IPS DF 6.9 (cell line): ENCODE measurements around the gene CST9.
A peak's percentile ranks its signal among the peaks of the same experiment; 100 is the strongest.
"Not testable (repeated sequence)": the region's sequence is repeated elsewhere in the genome, so short reads cannot be mapped to it uniquely, and the experiment has no call there.

Experiments used
- DNase-seq: peaks from one replicate; pipeline ENCODE4 v3.0.0-alpha.2; 2013; ENCODE audit warnings: low read depth, low spot score
- H3K27ac ChIP-seq: one replicate; pipeline ENCODE4 v1.5.1; 2013; ENCODE audit warnings: low read length, control low read depth
- H3K27me3 ChIP-seq: 2 replicates; pipeline ENCODE4 v1.6.1; 2013; ENCODE audit warnings: mild to moderate bottlenecking, low read length; ENCODE audit not compliant: control insufficient read depth, insufficient read depth
- H3K36me3 ChIP-seq: 2 replicates; pipeline ENCODE4 v1.6.1; 2013; ENCODE audit warnings: low read length; ENCODE audit not compliant: control insufficient read depth, insufficient read depth
- H3K4me1 ChIP-seq: 2 replicates; pipeline ENCODE4 v1.6.1; 2013; ENCODE audit warnings: low read length; ENCODE audit not compliant: control insufficient read depth, insufficient read depth
- H3K4me3 ChIP-seq: 2 replicates; pipeline ENCODE4 v1.5.1; 2013; ENCODE audit warnings: mild to moderate bottlenecking, low read length
- H3K9me3 ChIP-seq: 2 replicates; pipeline ENCODE4 v1.6.1; 2013; ENCODE audit warnings: low read length, inconsistent platforms; ENCODE audit not compliant: control insufficient read depth, insufficient read depth
- WGBS: extraction: QIAGEN DNeasy Blood & Tissue Kit; methylation state at CpG from one replicate; pipeline ENCODE4 v1.1.7; 2013; ENCODE audit warnings: mixed read lengths, missing lambda C conversion rate; ENCODE audit not compliant: insufficient read length, insufficient coverage; 5-methylcytosine and 5-hydroxymethylcytosine counted together

Gene CST9

DNA sequence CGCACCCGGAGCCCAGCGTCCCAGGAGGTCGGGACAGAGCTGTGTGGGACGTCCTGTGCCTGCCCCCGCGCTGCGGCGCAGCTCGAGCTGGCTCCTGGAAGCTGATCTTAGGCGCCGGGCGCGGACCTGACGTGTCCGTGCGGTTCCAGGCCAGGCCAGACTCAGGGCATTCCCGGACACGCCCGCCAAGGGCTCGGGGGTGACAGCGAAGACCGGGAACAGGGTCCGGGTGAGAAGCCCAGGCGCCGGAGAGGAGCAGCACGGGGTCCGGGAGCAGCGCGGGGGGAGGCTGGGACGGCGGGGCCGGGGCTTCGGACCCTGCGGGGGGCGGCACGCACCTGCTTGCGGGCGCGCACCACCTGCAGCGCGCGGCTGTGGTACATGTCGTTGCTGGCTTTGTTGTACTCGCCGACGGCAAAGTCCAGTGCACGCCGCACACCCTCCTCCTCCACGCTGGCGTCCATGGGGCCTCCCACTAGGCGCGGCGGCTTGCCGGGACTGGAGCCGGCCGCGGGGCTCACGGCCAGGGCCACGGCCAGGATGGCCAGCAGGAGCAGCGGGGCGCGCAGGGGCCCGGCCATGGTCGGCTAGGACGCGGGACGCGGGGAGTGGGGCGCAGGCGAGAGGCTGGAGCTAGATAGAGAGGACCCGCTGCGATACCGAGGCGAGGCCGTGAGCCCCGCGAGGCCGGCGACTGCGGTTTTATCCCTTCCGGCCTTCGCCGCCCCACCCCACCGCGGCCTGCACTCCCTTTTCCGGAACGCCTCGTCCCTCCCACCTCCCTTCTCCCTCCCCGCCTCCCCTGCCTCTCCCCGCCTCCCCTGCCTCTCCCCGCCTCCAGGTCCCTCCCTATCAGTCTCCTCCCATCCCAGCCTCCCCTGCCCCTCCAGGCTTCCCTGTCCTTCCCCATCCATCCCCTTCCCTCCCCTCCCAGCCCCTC is 31.8 kb upstream of the CST9 start, which contains the start of gene CST3:
TSS of gene CST3 (minus strand) at position 674 of the 940 bp plus-strand sequence. CDS start at position 581, 93 bp downstream.
- Histone ChIP-seq H3K4me3 (peak within 1 kb of the TSS; percentile 72), H3K9me3 (no peaks in the 10 kb centered on the region), H3K36me3 (no peaks in the 10 kb centered on the region; the same call in 1 of the 2 replicates), H3K27ac (no peak within 1 kb of the TSS), H3K4me1 (peaks cover 2% of the 10 kb centered on the region; the same call in 1 of the 2 replicates), H3K27me3 (no peaks in the 10 kb centered on the region)
- no CpG with 5 or more reads among the region's 92 CpGs for WGBS
- DNase-seq = no peak

DNA sequence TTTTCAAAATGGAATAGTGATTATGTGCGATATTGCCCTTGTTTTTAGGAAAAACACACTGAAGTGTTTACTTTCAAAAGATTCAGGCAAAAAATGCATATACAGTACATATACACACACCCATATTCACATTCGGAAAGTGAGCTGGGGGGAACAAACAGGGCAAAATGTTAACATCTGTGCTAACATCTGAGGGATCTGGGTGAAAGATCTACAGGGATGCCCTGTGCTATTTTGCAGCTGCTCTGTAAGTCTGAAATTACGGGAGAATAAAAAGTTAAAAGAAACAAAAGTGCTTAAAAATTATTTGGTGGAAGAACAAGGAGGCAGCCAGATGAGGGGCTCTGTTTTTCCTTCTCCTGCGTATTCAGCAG is 31.2 kb upstream of the CST9 start:
- Histone ChIP-seq H3K27ac (no peak overlapping the region), H3K4me1 (peaks cover 2% of the 10 kb centered on the region; the same call in 1 of the 2 replicates), H3K36me3 (no peaks in the 10 kb centered on the region; the same call in 1 of the 2 replicates), H3K9me3 (no peaks in the 10 kb centered on the region), H3K4me3 (peak overlapping the region; percentile 72), H3K27me3 (no peaks in the 10 kb centered on the region)
- no CpG with 5 or more reads among the region's 4 CpGs for WGBS
- no peak for DNase-seq

DNA sequence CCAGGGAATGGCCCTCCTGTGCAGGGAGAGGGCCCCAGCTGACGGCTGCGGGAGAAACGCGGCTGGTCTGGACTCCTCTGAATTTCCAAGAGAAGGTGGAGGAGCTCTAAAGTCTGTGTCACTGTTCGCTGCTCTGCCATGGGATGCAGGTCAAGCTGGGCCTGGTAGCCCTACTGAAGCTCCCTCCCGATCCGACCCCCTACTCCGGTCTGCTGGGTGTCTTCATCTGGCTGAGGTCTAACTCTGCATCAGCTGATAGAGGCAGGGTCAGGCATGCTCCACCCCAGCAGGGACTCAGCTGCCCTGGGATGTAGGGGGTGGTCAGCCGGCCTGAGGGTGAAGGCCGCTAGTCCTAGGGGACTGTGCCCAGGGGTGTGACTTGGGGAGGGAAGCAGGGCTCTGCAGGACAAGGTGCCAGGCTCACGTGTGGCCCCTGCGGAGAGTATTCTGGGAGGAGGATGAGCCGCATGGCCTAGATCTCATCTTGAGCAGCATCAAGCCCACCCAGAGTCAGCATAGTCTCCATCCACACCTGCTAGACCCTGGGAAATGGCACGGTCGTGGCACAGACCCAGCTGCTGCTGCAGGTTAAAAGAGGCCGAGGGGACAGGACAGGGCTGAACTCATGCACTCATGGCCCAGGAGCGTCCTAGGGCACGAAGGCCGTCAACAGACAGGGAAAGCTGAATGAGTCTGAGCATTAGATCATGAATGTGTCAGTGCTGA is 30.6 kb upstream of the CST9 start:
- Histone ChIP-seq H3K27me3 (no peaks in the 10 kb centered on the region), H3K9me3 (no peaks in the 10 kb centered on the region), H3K36me3 (no peaks in the 10 kb centered on the region; the same call in 1 of the 2 replicates), H3K4me3 (no peak overlapping the region), H3K27ac (no peak overlapping the region), H3K4me1 (peaks cover 2% of the 10 kb centered on the region; the same call in 1 of the 2 replicates)
- WGBS = no CpG with 5 or more reads among the region's 19 CpGs
- DNase-seq = no peak

DNA sequence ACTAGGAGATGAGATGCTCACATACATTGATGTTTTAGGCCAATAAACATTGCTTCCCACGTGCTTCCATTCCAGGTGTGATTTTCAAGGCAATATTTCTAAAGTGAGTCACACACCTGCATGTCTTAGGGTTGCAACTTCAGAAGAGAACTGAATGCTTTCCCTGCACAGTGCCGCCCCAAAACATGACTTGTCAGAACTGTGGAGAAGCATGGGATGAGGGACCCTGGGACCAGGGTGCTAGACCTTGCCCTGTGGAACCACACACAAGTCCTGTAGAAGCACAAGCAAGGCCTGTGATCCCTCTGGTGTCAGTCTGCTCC is 30.0 kb upstream of the CST9 start:
- WGBS = no CpG with 5 or more reads among the region's 2 CpGs
- H3K4me1 ChIP-seq, H3K4me3 ChIP-seq: not testable (repeated sequence)

DNA sequence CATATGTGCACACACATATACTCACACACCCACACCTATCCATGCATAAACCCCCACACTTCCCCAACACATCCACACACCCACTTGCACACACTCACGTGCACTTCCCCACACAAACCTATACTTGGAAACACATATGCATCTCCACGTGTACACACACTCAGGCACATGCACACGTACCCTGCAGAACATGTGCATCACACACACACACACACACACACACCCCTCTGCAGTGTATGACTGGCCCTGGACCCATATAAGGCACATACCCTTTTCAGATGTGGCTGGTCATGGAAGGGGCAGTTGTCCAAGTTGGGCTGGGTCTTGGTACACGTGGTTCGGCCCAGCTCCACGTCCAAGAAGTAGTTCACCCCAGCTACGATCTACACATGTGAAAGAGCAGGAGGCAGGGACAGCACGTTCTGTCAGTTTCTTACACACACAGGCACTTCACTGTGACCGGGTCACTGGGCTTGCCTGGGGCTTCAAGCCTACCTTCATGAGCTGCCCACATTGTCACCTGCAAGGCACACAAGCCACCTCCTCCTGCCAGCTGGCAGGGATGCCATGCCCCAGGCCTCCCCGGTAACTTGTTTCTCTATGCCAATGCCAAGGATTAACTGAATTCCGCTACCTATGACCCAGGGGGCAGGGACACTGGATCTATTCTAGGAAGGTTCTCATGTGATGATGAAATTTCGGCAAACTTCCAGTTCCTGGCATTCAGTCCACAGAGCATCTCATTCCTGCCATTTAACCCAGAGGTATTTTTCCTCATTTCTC is 29.5 kb upstream of the CST9 start:
- H3K27ac ChIP-seq = no peak overlapping the region
- H3K27me3 ChIP-seq = no peaks in the 10 kb centered on the region
- peaks cover 2% of the 10 kb centered on the region; the same call in 1 of the 2 replicates for H3K4me1 ChIP-seq
- no peaks in the 10 kb centered on the region for H3K9me3 ChIP-seq
- DNase-seq = no peak
- H3K36me3 ChIP-seq = no peaks in the 10 kb centered on the region; the same call in 1 of the 2 replicates
- 100% methylated on average over 1 of the region's 12 CpGs for WGBS
- H3K4me3 ChIP-seq = no peak overlapping the region

More for the DNA sequence above, 30.0 kb upstream of the CST9 start:
- not testable (repeated sequence) for H3K9me3 ChIP-seq, H3K27ac ChIP-seq, H3K36me3 ChIP-seq, DNase-seq, H3K27me3 ChIP-seq

DNA sequence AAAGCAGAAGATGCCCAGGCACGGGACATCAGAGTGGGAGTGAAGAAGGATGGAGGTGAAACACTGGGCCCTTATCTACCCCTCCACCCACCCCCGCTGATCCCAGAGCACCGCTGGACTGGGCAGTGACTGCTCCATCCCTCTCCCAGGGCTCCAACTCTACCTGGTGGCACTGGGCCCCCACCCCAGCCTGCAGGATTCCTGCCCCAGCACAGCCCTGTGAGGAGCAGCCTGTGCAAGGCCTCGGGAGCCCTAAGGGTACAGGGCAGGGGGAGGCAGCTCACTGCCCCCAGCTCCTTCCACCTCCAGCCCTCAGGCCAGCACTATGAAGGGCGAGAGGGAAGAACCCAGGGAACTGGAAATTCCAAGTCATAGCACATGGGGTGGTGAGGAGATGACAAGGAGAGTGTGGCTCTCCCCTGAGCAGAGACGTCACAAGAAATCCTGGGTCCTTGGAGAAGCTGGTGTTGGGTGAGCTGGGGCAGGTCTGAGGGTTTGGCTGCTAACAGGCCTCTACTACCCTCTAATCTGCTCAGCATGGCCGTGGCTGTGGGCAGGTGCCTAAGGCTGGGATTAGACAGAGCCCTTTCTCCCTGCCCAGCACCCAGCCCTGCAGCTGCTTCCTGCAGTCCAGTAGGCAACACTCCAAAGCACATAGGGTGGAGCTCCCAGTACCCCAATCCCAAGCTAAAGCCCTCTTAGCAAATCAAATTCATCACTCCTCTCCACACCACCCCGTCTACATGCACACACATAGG is 28.5 kb upstream of the CST9 start:
- no peaks in the 10 kb centered on the region for H3K27me3 ChIP-seq
- WGBS = no CpG with 5 or more reads among the region's 8 CpGs
- DNase-seq = no peak
- no peaks in the 10 kb centered on the region; the same call in 1 of the 2 replicates for H3K36me3 ChIP-seq
- no peak overlapping the region for H3K4me3 ChIP-seq
- no peak overlapping the region for H3K27ac ChIP-seq
- H3K9me3 ChIP-seq = no peaks in the 10 kb centered on the region
- peaks cover 5% of the 10 kb centered on the region; the same call in 1 of the 2 replicates for H3K4me1 ChIP-seq

DNA sequence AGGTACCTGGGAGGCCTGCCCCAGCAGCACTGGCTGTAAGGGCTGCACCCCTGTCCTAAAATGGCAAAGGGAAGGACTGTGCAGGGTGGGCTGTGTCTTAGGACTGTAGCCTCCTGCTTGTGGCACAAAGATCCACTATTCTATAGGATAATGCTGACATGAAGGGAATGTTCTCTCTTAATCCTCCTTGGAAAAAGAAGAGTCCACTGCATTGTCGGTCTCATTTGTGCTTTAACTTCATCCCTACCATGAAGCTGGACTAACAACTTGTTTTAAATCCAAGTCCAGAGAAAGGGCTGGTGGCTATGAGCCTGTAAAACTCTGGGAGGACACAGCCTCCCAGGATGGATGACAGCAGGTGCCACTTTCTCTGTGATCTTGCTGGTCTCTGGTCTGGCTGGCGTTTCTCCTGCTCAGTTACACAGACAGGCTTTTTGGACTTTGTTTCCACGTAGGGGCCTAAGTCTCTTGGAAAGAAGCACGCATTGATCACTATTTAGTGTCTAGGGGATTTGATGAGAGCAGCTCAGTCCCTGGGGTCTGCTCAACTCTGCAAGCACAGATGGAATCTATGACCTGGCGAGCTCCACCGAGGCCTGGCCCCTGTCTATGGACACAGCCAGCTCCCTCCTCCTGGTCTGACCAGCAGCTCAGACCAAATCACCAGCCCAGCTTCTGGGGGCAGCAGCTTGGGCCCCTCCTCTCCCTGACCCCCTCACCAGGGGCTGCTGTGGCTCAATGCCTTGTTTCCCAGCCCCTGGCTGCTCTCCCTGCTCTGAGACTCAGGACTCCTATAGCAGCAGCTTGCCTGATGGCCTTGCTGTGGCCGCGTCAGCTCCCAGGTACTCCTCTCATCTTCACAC is 27.2 kb upstream of the CST9 start:
- H3K9me3 ChIP-seq = no peaks in the 10 kb centered on the region
- H3K27ac ChIP-seq = no peak overlapping the region
- no peak for DNase-seq
- no peaks in the 10 kb centered on the region for H3K27me3 ChIP-seq
- no peak overlapping the region for H3K4me3 ChIP-seq
- peaks cover 5% of the 10 kb centered on the region; the same call in 1 of the 2 replicates for H3K4me1 ChIP-seq
- no peaks in the 10 kb centered on the region; the same call in 1 of the 2 replicates for H3K36me3 ChIP-seq
- no CpG with 5 or more reads among the region's 8 CpGs for WGBS

DNA sequence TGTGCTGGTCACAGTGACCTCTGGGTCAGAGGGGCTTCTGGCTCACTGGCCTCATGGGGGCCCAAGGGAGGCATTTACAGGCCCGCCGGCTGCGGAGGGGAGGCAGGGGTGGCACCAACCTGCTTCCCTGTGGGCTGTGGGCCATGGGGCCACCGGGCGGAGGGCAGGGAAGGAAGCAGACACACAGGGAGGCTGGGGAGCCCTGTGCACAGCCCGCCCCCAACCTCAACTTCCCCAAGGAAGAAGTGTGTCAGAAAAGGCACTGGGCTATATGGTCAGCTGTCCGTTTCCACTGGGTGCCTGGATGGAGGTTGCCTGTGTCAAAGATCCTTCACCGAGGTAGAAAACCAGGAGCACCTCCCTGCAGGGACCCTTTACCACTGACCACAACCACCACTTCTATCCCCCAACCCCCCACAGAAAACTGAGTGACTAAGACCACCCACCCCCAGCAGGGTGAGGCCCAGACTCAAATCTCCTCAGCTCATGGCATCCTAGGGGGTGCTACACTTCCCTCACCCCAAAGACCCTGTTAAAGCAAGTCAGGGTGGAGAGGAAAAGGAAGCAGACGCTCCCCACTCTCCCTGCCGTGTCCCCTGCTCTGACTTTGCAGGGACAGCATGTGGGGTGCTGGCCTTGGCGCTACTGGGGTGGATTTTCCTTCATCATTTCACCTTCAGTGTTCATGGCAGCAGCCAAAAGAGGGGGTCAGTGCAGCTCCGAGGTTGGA is 26.4 kb upstream of the CST9 start:
- no peaks in the 10 kb centered on the region for H3K9me3 ChIP-seq

More for the DNA sequence above, 26.4 kb upstream of the CST9 start:
- no peaks in the 10 kb centered on the region for H3K27me3 ChIP-seq
- no peak overlapping the region for H3K4me3 ChIP-seq
- no CpG with 5 or more reads among the region's 12 CpGs for WGBS
- no peak for DNase-seq
- H3K36me3 ChIP-seq = no peaks in the 10 kb centered on the region; the same call in 1 of the 2 replicates
- H3K4me1 ChIP-seq = peaks cover 5% of the 10 kb centered on the region; the same call in 1 of the 2 replicates
- no peak overlapping the region for H3K27ac ChIP-seq
